Bladder microvascular endothelial cell (primary cell): ENCODE results near the gene APLF. TPM values are rescaled to one million over a fixed set of nuclear protein-coding genes. Genes with fewer than 3 reads are reported as not detected.

ENCODE experiments used
- total RNA-seq: library from RNA; depleted of rRNA; stranded (reverse); fragments of >200 nt; gene quantifications from 2 replicates; pipeline ENCODE4 v1.2.3, GENCODE V29; 2014

Gene APLF, protein sequence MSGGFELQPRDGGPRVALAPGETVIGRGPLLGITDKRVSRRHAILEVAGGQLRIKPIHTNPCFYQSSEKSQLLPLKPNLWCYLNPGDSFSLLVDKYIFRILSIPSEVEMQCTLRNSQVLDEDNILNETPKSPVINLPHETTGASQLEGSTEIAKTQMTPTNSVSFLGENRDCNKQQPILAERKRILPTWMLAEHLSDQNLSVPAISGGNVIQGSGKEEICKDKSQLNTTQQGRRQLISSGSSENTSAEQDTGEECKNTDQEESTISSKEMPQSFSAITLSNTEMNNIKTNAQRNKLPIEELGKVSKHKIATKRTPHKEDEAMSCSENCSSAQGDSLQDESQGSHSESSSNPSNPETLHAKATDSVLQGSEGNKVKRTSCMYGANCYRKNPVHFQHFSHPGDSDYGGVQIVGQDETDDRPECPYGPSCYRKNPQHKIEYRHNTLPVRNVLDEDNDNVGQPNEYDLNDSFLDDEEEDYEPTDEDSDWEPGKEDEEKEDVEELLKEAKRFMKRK
- 2.1 and 8.1 TPM in 2 replicates for total RNA-seq

DNA sequence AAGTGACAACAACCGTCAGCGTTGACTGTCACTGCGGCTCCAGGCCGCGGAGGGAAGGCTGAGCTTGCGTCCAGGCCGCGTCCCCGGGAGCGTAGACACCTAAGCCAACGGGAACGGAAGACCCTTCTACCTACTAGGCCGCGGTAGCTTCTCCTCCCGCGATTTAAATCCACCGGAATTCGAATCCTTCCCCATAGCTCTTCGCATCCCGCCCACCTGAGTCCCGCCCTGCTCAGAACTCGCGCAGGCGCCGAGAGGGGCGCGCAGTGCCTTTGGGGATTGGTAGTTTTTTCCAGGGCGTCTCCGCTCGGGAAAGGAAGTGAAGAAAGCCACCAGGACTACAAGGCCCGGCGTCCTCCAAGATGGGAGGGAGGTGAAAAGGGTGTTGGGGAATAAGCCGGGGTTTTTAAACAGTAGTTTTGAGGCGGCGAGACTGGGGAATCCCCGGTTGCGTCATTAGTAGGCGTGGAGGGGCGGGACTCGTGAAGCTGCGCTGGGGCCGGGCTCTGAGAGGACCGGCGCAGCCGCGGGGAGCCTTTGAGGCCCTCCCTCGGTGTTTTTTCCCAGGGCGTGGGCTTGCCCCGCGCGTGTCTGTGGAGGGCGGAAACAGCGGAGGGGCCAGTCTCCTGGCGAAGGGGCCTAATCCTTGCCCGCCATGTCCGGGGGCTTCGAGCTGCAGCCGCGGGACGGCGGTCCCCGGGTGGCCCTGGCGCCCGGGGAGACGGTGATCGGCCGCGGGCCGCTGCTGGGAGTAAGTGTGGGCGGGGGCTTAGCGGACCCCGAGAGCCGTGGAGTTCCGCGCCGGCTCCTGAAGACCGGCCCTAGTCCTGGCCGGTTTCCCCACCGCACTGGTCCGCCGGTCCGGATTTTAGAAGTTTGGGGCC lies at the start of gene APLF, which contains the start of gene FBXO48:
TSS of gene APLF (plus strand) at position 509 of the 884 bp plus-strand sequence. CDS start at position 656, 147 bp downstream.
TSS of gene FBXO48 (minus strand) at position 218 of the 884 bp plus-strand sequence. CDS start 2,149 bp downstream, outside the sequence.

Other genes with a start within 250 kb of the APLF start
- gene PPP3R1, start 215.1 kb upstream of the APLF start, total RNA-seq: 16.2 and 36.7 TPM in 2 replicates
- gene CNRIP1, start 147.6 kb upstream of the APLF start, total RNA-seq: 34.0 and 42.7 TPM in 2 replicates
- gene PLEK, start 102.3 kb upstream of the APLF start, total RNA-seq: 0.06 and 0.16 TPM in 2 replicates
- 0.16 and 0.50 TPM in 2 replicates for gene FBXO48, start 291 bp upstream of the APLF start, total RNA-seq
- not detected in 2 replicates for gene PROKR1, start 176.0 kb downstream of the APLF start, total RNA-seq